Measurements from ENCODE around the gene TLCD1. TPM values are rescaled to one million over a fixed set of nuclear protein-coding genes. Genes with fewer than 3 reads are reported as not detected.
"Not testable (repeated sequence)": the region's sequence is repeated elsewhere in the genome, so short reads cannot be mapped to it uniquely, and the experiment has no call there.

Gene TLCD1
- total RNA-seq, 3 donors from 2014 or later: 4.8 to 21.3 (median 16.8) TPM

- intact Hi-C loops (cut with DNase I, micrococcal nuclease): no loop called here
- Histone ChIP-seq H3K4me3 (no peak overlapping the region), H3K9me3 (no peaks in the 10 kb centered on the region), H3K4me1 (ENCODE audit: low read depth) (peaks cover 59% of the 10 kb centered on the region), H3K36me3 (ENCODE audit: low read depth) (peaks cover 8% of the 10 kb centered on the region)
- ATAC-seq (no peak), DNase-seq (no peak)
- no peak for TF ChIP-seq CTCF (IDR thresholded peaks at IDR 0.05)
Measured at GRCh38 chr17:28723159-28723835, 2.7 kb downstream of the TLCD1 start.

GRCh38 chr17:28722417-28723158 is 3.4 kb downstream of the TLCD1 start:
- Histone ChIP-seq H3K4me3 (no peak overlapping the region), H3K9me3 (no peaks in the 10 kb centered on the region), H3K36me3 (ENCODE audit: low read depth) (peaks cover 8% of the 10 kb centered on the region), H3K4me1 (ENCODE audit: low read depth) (peaks cover 56% of the 10 kb centered on the region)
- TF ChIP-seq CTCF (IDR thresholded peaks at IDR 0.05): no peak
- ATAC-seq: no peak
- intact Hi-C loops (cut with DNase I, micrococcal nuclease): no loop called here
- DNase-seq: no peak

DNA sequence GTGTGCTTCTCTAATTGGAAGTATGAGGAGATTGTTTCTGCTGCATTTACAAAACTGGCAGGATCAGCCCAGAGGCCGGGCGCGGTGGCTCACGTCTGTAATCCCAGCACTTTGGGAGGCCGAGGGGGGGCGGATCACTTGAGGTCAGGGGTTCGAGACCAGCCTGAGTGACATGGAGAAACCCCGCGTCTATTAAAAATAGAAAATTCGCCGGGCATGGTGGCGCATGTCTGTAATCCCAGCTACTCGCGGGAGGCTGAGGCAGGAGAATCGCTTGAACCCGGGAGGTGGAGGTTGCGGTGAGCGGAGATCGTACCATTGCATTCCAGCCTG is 5.1 kb downstream of the TLCD1 start:
- H3K4me1 ChIP-seq (ENCODE audit: low read depth): peaks cover 56% of the 10 kb centered on the region
- intact Hi-C loops (cut with DNase I, micrococcal nuclease); H3K36me3 ChIP-seq (ENCODE audit: low read depth); H3K9me3 ChIP-seq; ATAC-seq: not testable (repeated sequence)
- peak; percentile 42 to 56 (median 55) for DNase-seq
- H3K4me3 ChIP-seq: peak overlapping the region; percentile 46

GRCh38 chr17:28720247-28720996 is 5.6 kb downstream of the TLCD1 start:
- Histone ChIP-seq H3K36me3 (ENCODE audit: low read depth) (peaks cover 8% of the 10 kb centered on the region), H3K4me1 (ENCODE audit: low read depth) (peaks cover 54% of the 10 kb centered on the region), H3K9me3 (no peaks in the 10 kb centered on the region), H3K4me3 (peak overlapping the region; percentile 46)
- TF ChIP-seq CTCF (IDR thresholded peaks at IDR 0.05): no peak
- ATAC-seq (no peak), DNase-seq (peak in 1 of 3 donors; percentile 43)
- intact Hi-C loops (cut with DNase I, micrococcal nuclease): no loop called here

DNA sequence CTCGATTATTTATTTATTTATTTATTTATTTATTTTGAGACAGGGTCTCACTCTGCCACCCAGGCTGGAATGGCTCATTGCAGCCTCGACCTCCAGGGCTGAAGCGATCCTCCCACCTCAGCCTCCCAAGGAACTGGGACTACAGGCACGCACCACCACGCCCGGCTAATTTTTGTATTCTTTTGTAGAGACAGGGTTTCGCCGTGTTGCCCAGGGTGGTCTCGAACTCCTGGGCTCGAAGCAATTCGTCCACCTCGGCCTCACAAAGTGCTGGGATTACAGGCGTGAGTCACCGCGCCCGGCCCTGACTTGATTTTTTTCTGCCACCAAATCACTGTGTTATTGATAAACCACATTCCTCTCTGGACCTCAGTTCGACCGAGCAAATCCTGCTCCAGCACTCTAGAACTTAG is 7.0 kb downstream of the TLCD1 start:
- Histone ChIP-seq H3K36me3 (ENCODE audit: low read depth) (peaks cover 8% of the 10 kb centered on the region), H3K4me1 (ENCODE audit: low read depth) (peaks cover 43% of the 10 kb centered on the region), H3K9me3 (no peaks in the 10 kb centered on the region), H3K4me3 (peak overlapping the region; percentile 46)
- ATAC-seq: no peak
- TF ChIP-seq CTCF (IDR thresholded peaks at IDR 0.05): no peak
- intact Hi-C loops (cut with DNase I, micrococcal nuclease): no loop called here
- DNase-seq: no peak

All from mucosa of descending colon (tissue), 3 donors.